Stimulated activated CD4-positive, alpha-beta T cell treated with anti-CD3 and anti-CD28 coated beads, Interleukin-12 subunit alpha, Interleukin-12 subunit beta, amount 100 ng/mL, for 4 hours (primary cell): ENCODE measurements around the gene NME7.
"Not testable (repeated sequence)": the region's sequence is repeated elsewhere in the genome, so short reads cannot be mapped to it uniquely, and the experiment has no call there.

Experiments used
- DNase-seq: peaks from one replicate; pipeline ENCODE4 v3.0.0-alpha.2; 2020

Gene NME7, protein sequence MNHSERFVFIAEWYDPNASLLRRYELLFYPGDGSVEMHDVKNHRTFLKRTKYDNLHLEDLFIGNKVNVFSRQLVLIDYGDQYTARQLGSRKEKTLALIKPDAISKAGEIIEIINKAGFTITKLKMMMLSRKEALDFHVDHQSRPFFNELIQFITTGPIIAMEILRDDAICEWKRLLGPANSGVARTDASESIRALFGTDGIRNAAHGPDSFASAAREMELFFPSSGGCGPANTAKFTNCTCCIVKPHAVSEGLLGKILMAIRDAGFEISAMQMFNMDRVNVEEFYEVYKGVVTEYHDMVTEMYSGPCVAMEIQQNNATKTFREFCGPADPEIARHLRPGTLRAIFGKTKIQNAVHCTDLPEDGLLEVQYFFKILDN

DNA sequence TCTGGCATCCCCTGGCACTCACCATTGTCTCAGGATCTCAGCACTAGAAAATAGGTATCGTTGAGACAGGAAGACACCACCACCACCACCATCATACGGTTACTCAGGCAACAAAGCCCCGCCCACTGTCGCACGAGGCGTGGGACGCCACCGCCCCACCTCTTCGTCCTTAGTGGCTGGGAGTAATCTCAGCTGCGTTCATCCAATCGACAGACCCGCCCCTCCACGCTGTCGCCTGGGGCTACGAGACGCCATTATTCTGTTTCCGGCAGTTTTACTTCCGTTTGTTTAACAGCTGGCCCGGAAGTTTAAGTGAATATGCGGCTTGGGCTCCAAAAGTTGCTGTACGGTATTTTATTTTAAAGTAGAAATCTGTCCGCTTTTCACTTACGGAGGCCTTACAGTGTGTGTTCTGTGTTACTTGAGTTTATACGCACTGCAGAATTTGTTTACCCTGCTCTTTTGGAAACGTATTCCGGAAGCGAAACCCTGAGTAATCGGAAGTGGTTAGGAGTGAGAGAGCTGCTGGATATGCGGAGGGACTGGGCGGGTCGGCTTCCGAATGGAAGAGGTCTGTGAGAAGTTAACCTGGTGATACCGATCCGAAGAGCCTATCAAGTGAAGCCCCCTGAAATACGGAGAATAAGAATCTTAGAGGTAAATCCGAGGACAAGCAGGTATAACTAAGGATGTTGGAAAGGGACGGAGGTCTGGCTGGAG lies at the start of gene NME7, which contains the start of gene BLZF1:
Gene NME7 (minus strand): TSS at position 112 of the 720 bp plus-strand sequence. CDS start 87 bp downstream, at position 25.
Gene BLZF1 (plus strand): TSS at position 510 of the 720 bp plus-strand sequence. CDS start 1,328 bp downstream, outside the sequence.
- DNase-seq: peak; percentile 96

DNA sequence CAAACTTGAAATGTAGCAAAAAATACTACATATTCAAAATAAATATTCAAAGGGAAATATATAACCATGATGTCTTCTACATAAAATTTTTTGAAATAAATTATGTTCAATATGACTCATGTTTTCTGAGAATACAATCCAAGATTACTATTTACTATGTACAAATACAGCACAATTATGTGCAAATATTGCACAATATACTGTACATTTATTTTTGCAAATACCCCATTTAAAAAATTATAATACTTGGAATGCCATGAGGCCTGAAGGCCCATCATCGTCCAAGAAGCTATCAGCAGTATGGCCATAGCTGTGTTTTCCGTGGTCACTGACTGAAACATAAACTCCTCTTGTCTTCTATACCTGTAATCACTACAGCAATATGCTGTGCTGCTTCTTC lies 47.4 kb upstream of the NME7 start:
- DNase-seq: no peak

DNA sequence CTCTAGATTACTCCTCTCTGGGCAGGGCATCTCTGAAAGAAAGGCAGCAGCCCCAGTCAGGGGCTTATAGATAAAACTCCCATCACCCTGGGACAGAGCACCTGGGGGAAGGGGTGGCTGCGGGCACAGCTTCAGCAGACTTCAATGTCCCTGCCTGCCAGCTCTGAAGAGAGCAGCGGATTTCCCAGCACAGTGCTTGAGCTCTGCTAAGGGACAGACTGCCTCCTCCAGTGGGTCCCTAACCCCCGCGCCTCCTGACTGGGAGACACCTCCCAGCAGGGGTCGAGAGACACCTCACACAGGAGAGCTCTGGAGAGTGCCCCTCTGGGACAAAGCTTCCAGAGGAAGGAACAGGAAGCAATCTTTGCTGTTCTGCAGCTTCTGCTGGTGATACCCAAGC lies 40.7 kb upstream of the NME7 start:
- not testable (repeated sequence) for DNase-seq

DNA sequence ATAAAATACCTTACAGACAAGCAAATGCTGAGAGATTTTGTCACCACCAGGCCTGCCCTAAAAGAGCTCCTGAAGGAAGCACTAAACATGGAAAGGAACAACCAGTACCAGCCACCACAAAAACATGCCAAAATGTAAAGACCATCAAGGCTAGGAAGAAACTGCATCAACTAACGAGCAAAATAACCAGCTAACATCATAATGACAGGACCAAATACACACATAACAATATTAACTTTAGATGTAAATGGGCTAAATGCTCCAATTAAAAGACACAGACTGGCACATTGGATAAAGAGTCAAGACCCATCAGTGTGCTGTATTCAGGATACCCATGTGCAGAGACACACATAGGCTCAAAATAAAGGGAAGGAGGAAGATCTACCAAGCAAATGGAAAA lies 35.0 kb upstream of the NME7 start:
- DNase-seq: not testable (repeated sequence)

DNA sequence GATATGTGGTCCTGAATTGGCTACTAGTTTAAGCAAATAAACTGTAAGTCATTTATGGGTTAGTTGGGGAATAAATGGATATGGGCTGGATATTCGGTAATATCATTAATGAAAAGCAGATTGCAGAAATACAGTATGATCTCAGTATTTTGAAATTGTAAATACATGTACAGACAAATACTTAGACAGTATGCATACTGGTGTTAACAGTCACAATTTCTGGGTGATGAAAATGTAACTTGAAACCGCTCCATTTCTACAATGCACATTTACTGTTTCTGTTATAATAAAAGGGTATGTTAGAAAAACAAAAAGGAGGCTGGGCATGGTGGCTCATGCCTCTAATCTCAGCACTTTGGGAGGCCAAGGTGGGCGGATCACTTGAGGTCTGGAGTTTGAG lies 28.4 kb upstream of the NME7 start:
- no peak for DNase-seq

DNA sequence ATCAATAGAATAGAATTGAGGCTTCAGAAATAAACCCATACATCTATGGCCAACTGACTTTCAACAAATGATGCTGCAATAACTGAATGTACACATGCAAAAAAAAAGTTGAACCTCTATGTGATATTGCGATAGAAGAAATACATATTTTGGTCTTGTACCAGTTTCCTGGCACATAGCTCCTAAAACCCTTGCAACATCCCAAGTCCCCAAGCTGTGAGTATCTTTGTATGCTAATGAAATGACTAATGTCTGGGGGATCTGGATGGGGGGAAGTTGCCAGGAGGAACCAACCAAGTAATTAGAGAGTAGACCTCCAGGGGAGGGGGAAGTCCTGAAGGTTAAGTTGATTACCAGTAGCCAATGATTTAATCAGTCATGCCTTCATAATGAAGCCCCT lies 24.8 kb upstream of the NME7 start:
- no peak for DNase-seq

DNA sequence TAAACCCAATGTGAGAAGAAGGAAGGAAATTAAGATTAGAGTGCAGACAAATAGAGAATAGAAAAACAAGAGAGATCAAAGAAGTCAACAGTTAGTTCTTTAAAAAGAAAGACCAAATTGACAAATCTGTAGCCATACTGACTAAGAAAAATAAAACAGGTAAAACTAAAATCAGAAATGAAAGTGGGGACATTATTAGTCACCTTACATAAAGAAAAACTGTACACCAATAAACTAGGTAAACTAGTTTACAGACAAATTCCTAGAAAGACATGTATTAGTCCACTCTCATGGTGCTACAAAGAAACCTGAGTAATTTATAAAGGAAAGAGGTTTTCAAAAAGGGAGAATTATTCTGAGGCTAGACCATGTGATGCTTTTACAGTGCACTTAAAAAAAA lies 22.7 kb upstream of the NME7 start:
- DNase-seq: no peak

DNA sequence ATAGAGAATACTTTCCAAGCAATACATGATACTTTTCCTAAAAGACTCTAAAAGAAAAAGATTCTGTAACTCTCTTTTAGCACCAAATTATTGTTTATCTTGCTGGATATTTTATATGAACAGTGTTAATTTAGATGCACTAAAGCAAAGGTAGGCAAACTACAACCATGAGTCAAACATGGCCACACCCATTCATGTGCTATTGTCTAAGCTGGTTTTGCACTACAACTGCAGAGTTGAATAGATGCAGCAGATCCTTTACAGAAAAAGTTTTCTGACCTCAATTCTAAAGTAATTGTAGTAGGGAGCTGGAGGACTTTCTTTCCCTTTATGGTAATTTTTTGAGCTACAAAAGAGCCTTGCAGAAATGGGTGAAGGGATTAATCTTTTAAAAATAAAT lies 19.8 kb upstream of the NME7 start:
- no peak for DNase-seq

DNA sequence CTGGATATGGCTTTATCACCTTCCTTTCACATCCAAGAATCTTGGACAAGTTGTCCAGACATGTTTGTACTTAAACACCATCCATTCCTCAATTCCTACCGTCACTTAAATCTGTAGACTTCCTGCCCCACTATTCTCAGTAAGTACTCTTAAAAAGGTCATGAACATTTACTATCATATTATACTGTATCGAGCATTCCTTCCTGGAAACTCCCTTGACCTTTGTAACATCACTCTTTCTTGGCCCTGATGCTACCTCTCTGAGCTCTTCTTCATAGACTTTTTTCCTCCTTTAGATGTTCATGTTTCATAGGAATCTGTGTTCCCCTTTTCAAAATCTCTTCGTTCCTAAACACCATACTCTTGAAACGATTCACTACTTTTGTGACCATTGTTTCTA lies 15.9 kb upstream of the NME7 start:
- no peak for DNase-seq

DNA sequence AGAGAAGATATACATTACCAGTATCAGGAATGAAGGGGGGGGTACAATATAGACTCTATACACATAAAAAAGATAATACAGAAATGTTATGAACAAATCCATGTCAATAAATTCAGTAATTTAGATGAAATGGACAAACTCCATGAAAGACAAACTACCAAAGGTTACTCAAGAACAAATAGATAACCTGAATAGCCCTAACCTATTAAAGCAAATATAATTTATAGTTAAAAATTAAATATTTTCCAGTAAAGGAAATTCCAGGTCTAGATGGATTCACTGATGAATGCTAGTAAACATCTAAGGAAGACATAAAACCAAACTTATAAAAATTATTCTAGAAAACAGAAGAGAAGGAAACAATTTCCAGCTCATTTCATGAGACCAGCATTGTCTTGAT lies 13.6 kb upstream of the NME7 start:
- no peak for DNase-seq

DNA sequence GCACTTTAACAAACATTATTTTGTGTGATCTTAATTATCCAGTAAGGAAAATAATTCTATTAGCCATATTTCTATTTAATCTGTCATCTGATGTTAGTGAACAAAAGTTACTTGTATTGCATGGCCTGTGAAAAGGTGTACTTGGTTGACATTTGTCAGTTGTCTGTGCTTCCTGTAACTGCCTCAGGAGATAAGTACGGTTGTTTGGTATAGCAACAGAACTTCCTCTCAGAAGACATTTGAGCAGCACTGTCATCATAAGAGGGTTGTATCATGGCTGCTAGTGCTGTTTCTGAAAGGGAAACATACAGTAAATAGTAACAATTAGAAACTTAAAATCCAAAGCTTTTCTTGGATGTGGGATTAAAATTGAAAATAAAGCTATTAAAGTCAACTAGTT lies 3.8 kb upstream of the NME7 start:
- no peak for DNase-seq

DNA sequence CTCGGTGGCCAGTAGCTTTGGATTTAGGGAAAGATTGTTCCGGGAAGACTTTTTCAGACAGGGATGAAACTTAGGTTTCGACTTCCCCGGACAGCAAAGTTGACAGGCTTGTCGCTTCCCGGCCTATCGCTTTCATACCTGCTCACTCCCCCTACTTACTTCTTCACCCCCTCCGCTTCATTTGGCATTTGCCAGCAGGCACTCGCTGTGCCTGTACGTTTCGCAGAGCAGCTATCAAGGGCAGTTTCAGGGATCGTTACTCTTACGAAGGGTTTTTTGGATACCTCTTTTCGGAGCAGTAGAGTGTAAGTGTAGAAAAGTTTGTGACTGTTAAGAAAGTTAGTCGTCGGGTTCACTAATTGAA lies 791 bp upstream of the NME7 start:
- DNase-seq: peak; percentile 17

DNA sequence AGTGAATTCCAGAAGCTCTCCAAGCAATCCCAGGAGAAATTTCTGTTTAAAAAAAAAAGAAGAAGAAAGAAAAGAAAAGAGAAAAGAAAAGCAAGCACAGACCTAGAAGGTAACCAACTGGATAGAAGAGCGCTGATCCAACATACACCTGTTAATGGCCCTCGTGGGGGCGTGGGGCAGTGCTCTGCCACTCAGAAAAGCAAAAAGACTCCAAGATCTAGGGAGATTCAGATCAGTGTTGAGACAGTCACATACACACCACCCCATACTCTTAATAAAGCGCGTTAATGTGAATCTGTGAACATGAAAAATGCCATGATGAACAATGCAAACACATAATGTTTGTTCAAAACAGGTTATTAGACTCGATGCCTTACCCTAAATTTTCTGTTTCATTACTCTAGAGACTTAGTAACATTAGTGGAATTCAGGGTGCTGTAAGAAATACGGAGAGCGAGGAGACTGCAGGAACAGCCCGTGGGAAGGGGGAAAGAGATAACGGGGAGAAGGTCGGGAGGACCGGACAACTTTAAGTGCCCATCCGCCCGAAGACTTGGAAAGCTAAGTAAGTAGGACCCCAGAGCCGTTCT lies 406 bp downstream of the NME7 start:
- no peak for DNase-seq

DNA sequence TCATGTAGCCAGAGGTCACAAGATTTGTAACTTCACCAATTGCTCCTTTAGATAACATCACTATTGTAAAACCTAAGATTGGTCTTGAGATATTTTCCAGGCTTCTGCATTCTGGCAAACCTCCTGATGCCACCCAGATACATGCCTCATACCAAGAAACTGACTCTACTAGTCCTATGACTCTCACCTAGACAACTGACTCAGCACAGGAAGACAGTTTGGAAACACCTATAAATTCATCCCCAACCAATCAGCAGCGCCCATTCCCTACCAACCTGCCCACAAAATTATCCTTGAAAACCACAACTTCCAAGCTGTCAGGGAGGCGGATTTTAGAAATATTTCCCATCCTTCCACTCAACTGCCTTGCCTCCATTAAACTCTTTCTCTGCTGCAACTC lies 2.6 kb downstream of the NME7 start:
- no peak for DNase-seq

DNA sequence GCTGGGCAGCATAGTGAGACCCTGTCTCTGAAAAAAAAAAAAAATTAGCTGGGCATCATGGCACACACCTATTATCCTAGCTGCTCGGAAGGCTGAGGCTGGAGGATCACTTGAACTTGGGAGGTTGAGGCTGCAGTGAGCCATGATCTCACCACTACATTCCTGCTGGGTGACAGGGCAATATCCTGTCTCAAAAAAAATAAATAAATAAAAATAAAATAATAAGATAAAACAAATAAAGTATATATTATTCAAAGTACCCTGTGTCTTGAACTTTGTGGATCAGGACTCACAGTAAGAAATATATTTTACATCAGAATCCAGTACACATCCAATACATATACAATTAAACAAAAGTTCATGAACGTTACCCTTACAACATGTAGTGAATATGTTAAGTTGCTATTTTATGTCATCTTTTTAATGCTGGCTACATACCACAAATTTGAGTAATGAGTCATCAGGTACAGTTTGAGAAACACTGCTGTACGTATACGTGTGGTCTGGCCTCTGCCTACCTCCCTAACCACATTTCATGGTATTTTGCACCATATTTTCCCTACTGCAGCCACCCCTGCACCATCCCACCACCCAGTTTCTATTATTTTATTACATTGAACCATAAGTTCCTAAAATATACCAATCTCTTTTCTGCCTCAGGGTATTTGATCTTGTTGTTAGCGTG lies 4.4 kb downstream of the NME7 start:
- no peak for DNase-seq

DNA sequence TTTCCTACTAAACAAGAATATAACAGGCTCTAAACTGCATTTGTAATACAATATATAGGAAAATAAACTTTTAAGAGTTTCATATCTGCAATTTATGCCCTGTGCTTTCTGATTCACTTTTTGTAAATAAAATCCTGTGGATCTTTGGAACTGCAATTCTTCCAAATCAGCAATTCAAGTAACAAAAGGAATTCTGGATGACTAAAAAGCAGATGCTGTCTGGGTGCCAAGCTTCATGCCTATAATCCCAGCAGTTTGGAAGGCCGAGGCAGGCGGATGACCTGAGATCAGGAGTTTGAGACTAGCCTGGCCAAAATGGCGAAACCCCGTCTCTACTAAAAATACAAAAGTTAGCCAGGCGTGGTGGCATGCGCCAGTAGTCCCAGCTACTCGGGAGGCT lies 6.3 kb downstream of the NME7 start:
- DNase-seq: no peak

DNA sequence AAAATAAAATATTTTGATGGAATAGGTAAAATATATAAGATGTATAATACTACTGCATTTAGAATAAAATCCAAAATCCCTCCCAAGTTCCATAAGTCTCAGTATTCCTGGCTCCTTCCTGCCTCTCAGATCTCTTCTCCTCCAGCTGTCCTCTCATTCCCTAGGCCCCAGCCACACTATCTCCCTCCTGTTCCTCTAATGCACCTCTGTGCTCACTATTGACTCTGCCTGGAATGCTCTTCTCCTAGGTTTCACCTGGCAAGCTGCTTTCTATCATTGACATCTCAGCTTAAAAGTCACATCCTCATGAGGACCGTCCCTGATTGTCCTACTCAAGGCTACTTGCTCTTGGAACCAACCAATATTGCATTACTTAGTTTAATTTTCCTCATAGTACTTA lies 7.2 kb downstream of the NME7 start:
- DNase-seq: no peak

DNA sequence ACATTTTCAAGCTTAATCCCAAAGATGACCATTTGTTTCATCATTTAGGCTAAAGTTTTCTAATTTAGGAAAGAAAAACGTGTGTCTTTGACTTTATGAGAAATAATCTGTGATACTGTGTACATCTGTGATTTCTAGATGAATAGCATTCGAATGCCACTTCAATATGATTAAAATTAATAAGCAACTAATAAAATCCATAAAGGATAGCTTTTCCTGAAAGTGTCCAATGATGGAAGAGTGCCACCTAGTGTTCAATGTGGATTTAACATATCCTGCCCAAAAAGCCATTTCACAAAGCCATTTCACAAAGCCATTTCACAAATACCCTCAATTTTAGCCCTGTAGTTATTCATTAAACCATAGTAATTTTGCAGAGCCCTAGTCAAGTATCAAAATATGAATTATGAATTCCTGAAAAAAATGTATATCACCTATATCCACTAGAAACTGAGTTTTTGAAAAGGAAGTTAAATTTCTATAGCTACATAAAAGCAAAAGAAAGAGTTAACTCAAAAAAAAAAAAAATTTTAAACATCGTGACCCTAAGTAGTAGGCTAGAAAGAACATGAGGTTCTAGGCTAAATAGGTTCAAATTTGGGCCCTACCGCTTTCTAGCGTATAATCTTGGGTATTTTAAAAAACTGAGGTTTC lies 19.1 kb downstream of the NME7 start:
- DNase-seq: no peak

DNA sequence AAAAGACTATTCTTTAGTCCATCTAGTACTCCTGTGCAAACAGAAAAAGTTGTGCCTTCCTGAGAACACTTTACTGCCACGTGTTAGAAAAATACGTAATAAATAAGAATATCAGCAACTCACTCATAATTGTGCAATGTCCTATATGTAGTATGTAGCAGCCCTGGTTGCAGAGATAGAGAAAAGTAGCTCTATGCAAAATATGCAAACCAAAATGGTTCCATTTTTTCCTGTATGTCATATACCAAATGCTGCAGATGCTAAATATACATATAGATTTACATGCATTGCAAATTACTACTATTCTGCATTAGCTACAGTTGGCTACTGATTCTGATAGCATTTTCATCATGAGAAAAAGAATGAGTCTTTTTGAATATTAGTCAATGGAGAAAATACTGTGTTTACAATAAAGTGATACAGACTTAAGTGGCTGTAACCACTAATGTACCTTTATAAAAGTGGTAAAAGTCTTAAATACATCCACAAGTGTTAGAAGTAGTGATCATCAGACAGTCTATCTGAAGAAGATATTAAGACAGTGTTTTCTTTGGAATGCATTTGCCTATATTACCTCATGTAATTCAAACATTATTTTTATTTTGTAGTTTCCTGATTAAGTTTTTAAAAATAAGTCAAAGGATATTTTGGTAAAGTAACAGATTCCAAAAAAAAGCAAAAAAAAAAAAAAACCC lies 19.8 kb downstream of the NME7 start:
- DNase-seq: no peak

DNA sequence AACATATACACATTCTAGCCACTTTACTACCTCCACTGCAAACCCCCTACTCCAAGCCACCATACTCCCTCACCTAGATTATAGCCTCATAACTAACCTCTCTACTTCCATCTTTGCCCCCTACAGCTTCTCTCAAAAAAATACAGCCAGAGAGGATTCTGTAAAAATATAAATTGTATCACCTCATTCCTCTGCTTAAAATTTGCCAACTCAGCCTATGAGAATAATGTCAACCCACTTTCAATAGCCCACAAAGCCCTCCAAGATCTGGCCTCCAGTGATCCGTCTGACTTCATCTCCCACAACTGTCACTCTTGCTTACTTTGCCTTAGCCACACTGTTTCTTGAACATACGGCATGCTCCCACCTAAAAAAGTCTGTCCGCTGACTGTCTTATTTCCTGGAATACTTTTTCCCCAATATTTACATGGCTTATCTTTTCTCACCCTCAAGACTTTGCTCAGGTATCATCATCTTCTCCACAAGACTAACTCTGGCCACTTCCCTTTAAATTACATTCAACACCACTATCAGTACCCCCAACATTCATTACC lies 21.5 kb downstream of the NME7 start:
- no peak for DNase-seq

DNA sequence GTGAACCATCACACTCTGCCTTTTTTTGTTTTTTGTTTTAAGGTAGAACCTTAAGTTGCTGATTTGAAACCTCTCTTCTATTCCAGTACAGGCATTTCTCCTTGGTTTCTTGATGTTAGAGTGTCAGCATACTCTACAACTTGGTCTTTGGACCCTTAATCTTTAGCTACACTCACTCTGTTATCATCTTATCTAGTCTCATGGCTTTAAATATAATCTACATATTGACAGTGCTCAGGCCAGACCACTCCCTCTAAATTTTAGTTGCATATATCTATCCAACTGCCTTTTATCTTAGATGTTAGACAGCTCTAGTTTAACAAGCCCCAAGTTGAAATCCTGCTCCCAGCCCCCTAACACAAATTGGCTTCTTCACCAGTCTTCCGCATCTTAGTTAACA lies 22.1 kb downstream of the NME7 start:
- no peak for DNase-seq

DNA sequence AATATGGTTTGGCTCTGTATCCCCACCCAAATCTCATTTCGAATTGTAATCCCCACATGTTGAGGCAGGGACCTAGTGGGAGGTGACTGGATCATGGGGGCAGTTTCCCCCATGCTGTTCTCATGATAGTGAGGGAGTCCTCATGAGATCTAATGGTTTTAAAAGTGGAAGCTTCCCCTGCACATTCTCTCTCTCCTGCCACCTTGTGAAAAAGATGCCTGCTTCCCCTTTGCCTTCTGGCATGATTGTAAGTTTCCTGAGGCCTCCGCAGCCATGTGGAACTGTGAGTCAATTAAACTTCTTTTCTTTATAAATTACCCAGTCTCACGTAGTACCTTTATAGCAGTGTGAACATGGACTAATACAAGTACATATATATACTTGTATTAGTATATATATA lies 25.5 kb downstream of the NME7 start:
- not testable (repeated sequence) for DNase-seq
